GM10266 (cell line): ENCODE results near the gene NAA38.

ENCODE experiments used
- DNase-seq: peaks from one replicate; pipeline ENCODE4 v3.0.0; 2012; ENCODE audit errors: extremely low spot score
- TF ChIP-seq, protein P1 (sequence below): IDR thresholded peaks from 2 replicates; pipeline ENCODE4 v1.5.1; 2012; ENCODE audit warnings: mild to moderate bottlenecking, low read depth; ENCODE audit not compliant: control insufficient read depth, insufficient read depth; ENCODE audit errors: missing control alignments

NAA38 gene

DNA sequence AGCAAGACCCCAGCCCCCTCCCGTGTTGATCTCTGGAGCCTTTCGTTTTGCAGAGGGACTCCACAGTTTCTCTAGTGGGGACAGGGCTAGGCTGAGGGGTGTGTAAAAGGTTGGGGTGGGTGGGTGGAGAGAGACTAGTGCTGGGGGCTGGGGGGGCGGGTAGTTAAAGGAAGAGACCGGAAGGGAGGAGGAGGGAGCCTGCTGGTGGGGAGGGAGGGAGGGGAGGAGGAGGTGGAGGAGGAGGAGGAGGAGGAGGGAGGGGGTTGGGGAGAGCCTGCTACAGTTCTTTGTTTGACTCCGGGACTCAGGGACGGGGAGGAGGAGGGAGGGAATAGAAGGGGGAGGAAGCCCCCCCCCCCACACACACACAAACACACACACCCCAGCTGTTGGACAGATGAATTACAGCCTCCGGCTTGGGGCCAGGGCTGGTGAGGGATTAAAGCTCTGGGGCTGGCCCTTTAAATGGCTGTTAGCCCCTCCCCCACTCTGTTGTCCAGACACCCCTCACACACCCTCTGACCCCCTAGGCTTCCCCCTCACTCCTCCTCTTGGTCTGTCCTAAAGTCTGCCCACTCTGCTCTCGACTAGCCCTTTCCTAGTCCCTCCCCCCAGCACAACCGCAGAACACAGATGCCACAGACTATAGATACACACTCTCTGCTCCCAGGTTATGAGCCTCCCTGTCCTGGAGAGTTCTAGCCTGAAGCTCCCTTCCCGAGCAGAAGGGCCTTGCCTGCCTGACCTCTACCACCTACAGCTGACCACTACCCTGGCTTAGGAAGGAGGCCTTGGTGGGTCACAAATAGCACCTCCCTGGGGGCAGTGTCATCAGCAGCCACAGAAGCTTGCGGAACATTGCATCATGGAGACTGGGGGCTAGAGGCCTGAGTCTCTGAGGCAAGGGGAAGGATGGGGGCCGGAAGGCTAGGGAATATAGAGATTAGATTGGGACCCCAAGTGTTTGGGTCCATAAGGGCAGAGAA lies 19.0 kb downstream of the NAA38 start:
- TF ChIP-seq, protein P1, sequence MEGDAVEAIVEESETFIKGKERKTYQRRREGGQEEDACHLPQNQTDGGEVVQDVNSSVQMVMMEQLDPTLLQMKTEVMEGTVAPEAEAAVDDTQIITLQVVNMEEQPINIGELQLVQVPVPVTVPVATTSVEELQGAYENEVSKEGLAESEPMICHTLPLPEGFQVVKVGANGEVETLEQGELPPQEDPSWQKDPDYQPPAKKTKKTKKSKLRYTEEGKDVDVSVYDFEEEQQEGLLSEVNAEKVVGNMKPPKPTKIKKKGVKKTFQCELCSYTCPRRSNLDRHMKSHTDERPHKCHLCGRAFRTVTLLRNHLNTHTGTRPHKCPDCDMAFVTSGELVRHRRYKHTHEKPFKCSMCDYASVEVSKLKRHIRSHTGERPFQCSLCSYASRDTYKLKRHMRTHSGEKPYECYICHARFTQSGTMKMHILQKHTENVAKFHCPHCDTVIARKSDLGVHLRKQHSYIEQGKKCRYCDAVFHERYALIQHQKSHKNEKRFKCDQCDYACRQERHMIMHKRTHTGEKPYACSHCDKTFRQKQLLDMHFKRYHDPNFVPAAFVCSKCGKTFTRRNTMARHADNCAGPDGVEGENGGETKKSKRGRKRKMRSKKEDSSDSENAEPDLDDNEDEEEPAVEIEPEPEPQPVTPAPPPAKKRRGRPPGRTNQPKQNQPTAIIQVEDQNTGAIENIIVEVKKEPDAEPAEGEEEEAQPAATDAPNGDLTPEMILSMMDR, result no peak
- no peak for DNase-seq

DNA sequence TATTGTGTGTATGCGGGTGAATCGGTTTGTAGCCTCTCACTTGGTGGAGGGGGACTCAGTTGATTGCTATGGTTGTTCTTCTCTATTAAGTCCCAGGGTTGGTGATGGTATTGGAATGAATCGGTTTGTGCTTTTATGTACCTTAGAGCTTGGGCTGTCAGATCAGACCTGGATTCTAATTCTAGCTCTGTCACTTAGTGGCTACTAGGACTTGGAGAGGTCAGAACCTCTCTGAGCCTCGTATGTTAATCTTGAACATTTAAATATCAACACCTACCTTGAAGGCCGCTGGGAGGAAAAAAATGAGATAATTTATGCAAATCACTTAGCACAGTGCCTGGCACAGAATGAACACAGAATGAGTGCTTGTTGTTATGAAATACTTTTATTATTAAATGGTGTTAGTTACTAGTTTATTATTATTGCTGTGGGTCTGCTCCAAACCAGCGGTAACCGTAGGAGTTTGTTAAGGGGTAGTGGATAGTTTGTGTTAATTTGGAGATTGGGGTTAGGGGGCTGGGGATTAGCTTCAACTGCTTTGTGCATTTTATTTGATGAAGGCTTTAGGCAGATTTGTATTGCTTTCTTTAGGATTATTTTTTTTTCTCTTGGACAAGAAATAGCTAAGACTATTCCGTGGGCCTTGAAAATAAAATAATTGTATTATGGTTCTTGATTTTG lies 19.8 kb downstream of the NAA38 start:
- DNase-seq, result no peak
- TF ChIP-seq, protein P1, result no peak

DNA sequence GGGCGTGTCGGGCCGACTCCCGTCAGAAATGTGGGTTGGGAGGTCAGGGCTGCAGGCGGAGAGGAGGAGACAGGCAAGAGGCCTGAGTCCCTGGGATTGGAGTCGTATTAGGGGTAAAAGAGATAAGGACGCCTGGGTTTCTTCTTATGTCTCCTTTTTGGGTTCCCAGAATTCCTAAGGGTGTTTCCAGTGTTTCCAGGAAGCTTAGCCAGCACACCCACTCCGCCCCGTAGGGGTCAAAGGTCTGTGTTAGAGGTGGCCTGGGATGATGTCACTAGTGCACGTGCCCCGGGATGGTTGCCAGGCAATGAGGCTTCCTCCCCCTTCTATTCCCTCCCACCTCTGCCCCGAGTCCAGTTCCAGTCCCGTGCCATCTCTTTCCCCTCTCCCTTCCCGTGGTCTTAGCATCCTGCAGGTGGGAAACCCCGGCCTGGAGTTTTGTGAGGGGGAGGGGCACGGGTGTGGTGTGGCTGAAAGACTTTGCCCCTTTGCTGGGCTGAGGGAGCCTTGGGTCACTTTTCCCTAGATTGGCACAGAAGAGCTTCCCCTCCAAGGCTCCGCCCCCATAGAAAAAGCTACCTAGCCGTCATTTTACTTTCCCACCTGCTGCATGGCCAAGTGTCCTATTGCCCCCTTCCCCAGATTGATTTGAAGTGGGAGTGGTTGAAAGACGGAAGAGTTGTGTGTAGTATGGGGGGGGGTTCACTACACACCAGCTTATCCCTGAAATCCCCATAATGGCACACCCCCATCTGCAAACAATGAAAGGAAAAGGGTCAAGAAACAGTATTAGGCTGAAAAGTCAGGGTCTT lies 20.6 kb downstream of the NAA38 start:
- peak; percentile 66 for DNase-seq
- TF ChIP-seq, protein P1, result no peak

DNA sequence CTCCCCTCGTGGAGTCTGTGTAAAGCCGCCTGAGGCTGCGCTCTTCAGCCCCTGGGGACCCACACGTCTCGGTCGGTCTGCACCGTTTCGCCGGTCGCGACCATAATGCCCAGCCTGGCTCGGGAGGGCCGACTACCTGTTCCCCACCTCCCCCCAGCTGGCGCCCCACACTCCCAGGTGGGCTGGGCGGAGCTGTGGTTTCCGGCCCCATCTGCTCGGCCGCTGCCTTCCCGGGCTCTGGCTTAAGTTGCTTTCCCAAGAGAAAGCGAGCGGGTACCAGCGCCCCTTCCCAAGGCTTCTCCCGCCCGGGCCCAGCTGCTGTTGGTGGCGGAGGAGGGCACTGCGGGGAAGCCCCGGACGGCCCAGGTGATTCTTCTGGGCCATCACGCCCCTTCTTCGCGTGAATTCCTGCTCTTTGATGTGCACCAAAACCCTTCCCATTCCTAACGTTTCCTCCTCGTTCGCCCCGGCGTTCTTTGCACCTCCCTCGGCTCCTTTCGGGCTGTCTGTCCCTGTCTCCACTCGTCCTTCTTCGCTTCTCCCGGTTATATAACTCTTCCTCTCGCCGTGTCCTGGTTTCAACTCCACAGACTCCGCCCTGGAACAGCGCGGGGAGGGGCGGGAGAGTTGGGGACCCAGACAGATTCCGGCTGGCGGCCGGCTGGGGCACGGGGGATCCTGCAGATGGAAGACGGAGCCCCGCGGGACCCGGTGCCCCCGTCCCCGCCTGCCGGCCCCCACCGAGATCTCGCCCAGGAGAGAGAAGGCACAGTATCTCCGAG lies 21.4 kb downstream of the NAA38 start:
- no peak for DNase-seq
- TF ChIP-seq, protein P1, result no peak

DNA sequence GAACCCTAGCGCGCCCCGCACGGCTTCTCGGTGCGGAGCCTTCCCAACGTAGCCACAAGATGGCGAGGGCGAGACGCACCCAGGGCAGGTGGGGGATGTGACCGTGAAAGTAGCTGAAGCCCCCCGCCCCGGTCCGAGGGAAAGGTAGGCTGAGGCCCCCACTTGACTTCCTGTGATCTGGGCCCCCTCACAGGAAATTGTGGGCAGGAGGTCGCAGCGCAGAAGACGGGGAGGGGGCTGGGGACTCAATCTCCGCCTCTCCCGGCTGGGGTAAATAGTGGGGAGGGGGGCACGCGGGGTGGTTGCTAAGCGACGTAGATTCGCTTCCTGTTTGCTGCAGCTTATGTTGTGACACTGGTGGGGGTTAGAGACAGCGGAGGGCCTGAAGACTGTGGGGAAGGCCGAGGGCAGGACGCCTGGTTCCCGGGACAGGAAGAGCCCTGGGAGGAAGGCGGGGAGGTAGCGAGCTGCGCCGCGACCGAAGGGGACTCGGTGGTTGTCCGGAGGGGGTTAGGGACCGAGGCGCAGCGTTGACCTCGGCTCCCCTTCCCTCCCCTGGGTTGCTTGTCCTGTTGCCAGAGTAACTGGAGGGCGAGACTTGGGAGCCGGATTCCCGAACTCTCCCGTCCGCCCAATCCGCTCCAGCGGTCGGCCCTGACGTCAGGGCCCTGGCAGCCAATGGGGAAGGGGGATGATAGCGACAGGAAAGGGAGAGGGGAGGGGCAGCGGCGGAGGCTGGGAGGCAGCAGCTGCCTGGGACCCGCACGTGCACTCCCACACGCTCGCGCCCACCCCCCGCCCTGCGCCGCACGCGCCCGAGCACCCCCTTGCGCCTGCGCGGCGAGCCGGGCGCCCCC lies 22.2 kb downstream of the NAA38 start:
- peak; percentile 96 for DNase-seq
- TF ChIP-seq, protein P1, result peak; percentile 88

DNA sequence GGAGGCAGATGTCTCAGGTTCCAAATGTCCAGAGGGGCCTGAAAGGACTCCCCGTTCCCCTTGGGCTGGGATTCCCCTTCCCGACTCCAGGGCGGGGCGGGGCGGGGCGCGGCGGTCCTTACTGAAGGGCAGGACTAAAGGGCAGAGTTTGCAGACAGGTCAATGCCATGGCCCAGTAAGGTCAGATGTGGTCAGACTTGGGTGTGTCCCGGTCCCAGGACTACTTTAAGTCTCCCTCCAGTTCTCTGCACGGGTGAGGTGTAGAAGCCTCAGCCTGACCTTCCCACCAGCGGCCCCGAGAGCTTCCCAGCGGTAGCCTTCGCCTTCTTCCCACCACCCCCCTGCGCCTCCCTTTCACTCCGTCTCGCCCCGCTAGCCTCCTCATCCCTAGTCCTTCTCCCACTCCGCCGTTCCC lies 22.8 kb downstream of the NAA38 start:
- TF ChIP-seq, protein P1, result no peak
- peak; percentile 46 for DNase-seq
